ENCODE data around the gene METTL14. TPM values are rescaled to one million over a fixed set of nuclear protein-coding genes. Genes with fewer than 3 reads are reported as not detected.

Gene METTL14
- total RNA-seq, 1 experiment from 2014 or later = 53.8 TPM

- DNase-seq (ENCODE audit: low read depth, low spot score) = no peak
- Histone ChIP-seq H3K4me3 (replicated peaks in 1 of 2; ENCODE audit: low read depth in 1 of 2, low read length in 2 of 2) (no peak overlapping the region), H3K27ac (ENCODE audit: low read depth, low read length) (no peak overlapping the region), H4K20me1 (ENCODE audit: insufficient read depth) (no peaks in the 10 kb centered on the region), H3K9me2 (ENCODE audit: insufficient read depth) (no peaks in the 10 kb centered on the region), H3K9ac (ENCODE audit: low read length) (no peak overlapping the region), H3K27me3 (ENCODE audit: insufficient read depth, low read length) (no peaks in the 10 kb centered on the region), H3K79me2 (ENCODE audit: insufficient read depth, low read length) (peaks cover 5% of the 10 kb centered on the region), H3K4me2 (ENCODE audit: low read length) (no peak overlapping the region), H3K9me3 (ENCODE audit: control insufficient read depth in 1 of 2, insufficient read depth in 1 of 2, low read depth in 1 of 2, low read length in 2 of 2) (no peaks in the 10 kb centered on the region), H3K4me1 (ENCODE audit: control insufficient read depth in 1 of 2, insufficient read depth in 2 of 2, low read length in 2 of 2) (peaks cover 3 to 19% of the 10 kb centered on the region in 2 experiments; a peak in 3 of 4 replicates), H3K36me3 (ENCODE audit: control insufficient read depth in 1 of 2, insufficient read depth in 2 of 2, low read length in 2 of 2) (no peaks in the 10 kb centered on the region), H2AFZ (ENCODE audit: low read depth, low read length, poor library complexity, severe bottlenecking) (no peak overlapping the region)
- ATAC-seq = peak; percentile 24; the same call in 1 of the 2 replicates
- TF ChIP-seq YY1 (IDR thresholded peaks at IDR 0.05; ENCODE audit: extremely low read depth, insufficient replicate concordance, low read depth, low read length) (no peak), EZH2phosphoT487 (IDR thresholded peaks at IDR 0.05; ENCODE audit: borderline replicate concordance) (no peak), ELF1 (IDR thresholded peaks at IDR 0.05; ENCODE audit: borderline replicate concordance, low read depth) (no peak), SRF (IDR thresholded peaks at IDR 0.05; ENCODE audit: low read depth) (no peak), CTCF (IDR thresholded peaks at IDR 0.05 in 2 of 3, conservative IDR thresholded peaks at IDR 0.05 in 1 of 3; ENCODE audit: borderline replicate concordance in 1 of 3, insufficient read depth in 1 of 3, low read depth in 2 of 3, low read length in 2 of 3) (no peak), EGR1 (IDR thresholded peaks at IDR 0.05; ENCODE audit: low read depth) (no peak), FOSL1 (IDR thresholded peaks at IDR 0.05; ENCODE audit: low read depth) (no peak)
- POLR2A ChIA-PET = no interaction called here
- no TSS peak for BruUV-seq (replicated peaks)
- CTCF ChIA-PET = no interaction called here
- intact Hi-C loops (cut with micrococcal nuclease) = no loop called here
- RAD21 ChIA-PET (ENCODE audit: low non-redundant PET in 1 of 2, low total read pairs in 2 of 2, uncharacterized antibody in 2 of 2, unreplicated experiment in 2 of 2) = no interaction called here
These were observed 4.4 kb upstream of the METTL14 start for GRCh38 chr4:118680808-118681207.

GRCh38 chr4:118682928-118683327 lies 2.3 kb upstream of the METTL14 start:
- DNase-seq (ENCODE audit: low read depth, low spot score) (no peak), ATAC-seq (peak; percentile 43)
- BruUV-seq (replicated peaks) = no TSS peak
- ChIA-PET CTCF (interaction anchor here (0.8 to 1.5 kb wide), 3 partner anchors 12 to 329 kb away, joined by 3 read pairs; partner anchors contain the start of gene PRSS12), RAD21 (ENCODE audit: low non-redundant PET in 1 of 2, low total read pairs in 2 of 2, uncharacterized antibody in 2 of 2, unreplicated experiment in 2 of 2) (no interaction called here), POLR2A (no interaction called here)
- H2AFZ ChIP-seq (ENCODE audit: low read depth, low read length, poor library complexity, severe bottlenecking) = peak overlapping the region; percentile 85
- H3K27ac ChIP-seq (ENCODE audit: low read depth, low read length) = no peak overlapping the region
- TF ChIP-seq ZNF274 (IDR thresholded peaks at IDR 0.05; ENCODE audit: low read depth, low read length) (no peak), YY1 (IDR thresholded peaks at IDR 0.05; ENCODE audit: extremely low read depth, insufficient replicate concordance, low read depth, low read length) (no peak), CTCF (IDR thresholded peaks at IDR 0.05 in 2 of 3, conservative IDR thresholded peaks at IDR 0.05 in 1 of 3; ENCODE audit: borderline replicate concordance in 1 of 3, insufficient read depth in 1 of 3, low read depth in 2 of 3, low read length in 2 of 3) (peak; percentile 52 to 69 (median 67); a peak in 5 of 6 replicates), EZH2 (IDR thresholded peaks at IDR 0.05) (no peak), EZH2phosphoT487 (IDR thresholded peaks at IDR 0.05; ENCODE audit: borderline replicate concordance) (no peak), RAD21 (IDR thresholded peaks at IDR 0.05; ENCODE audit: low read depth) (peak; percentile 46), ZFX (IDR thresholded peaks at IDR 0.05) (no peak), MAX (IDR thresholded peaks at IDR 0.05) (no peak)
- peak overlapping the region; percentile 1 to 9; a peak in 2 of 4 replicates for H3K4me3 ChIP-seq (replicated peaks in 1 of 2; ENCODE audit: low read depth in 1 of 2, low read length in 2 of 2)
- peak overlapping the region; percentile 56 for H3K4me2 ChIP-seq (ENCODE audit: low read length)
- H3K9me3 ChIP-seq (ENCODE audit: control insufficient read depth in 1 of 2, insufficient read depth in 1 of 2, low read depth in 1 of 2, low read length in 2 of 2) = no peaks in the 10 kb centered on the region
- H3K9me2 ChIP-seq (ENCODE audit: insufficient read depth) = no peaks in the 10 kb centered on the region
- peaks cover 26% of the 10 kb centered on the region for H3K79me2 ChIP-seq (ENCODE audit: insufficient read depth, low read length)
- H3K9ac ChIP-seq (ENCODE audit: low read length) = no peak overlapping the region
- no peaks in the 10 kb centered on the region for H4K20me1 ChIP-seq (ENCODE audit: insufficient read depth)
- intact Hi-C loops (cut with micrococcal nuclease) = loop anchor here (2.0 kb wide), 1 partner anchor 142 kb away; no protein-coding TSS in a partner anchor
- peaks cover 3 to 27% of the 10 kb centered on the region in 2 experiments; a peak in 3 of 4 replicates for H3K4me1 ChIP-seq (ENCODE audit: control insufficient read depth in 1 of 2, insufficient read depth in 2 of 2, low read length in 2 of 2)
- no peaks in the 10 kb centered on the region for H3K27me3 ChIP-seq (ENCODE audit: insufficient read depth, low read length)
- H3K36me3 ChIP-seq (ENCODE audit: control insufficient read depth in 1 of 2, insufficient read depth in 2 of 2, low read length in 2 of 2) = no peaks in the 10 kb centered on the region

Data from HCT116 (cell line).